ENCODE data around the gene PUSL1.

The PUSL1 gene

GRCh38 chr1:1325288-1326074 is 17.1 kb downstream of the PUSL1 start:
- DNase-seq: no peak

GRCh38 chr1:1326075-1326605 is 17.7 kb downstream of the PUSL1 start:
- DNase-seq: no peak

- no peak for DNase-seq
Measured at GRCh38 chr1:1327291-1327690, 18.9 kb downstream of the PUSL1 start.

GRCh38 chr1:1328254-1328653 is 19.9 kb downstream of the PUSL1 start:
- no peak for DNase-seq

GRCh38 chr1:1329304-1330210 is 21.2 kb downstream of the PUSL1 start:
- DNase-seq: no peak

GRCh38 chr1:1330366-1331067 is 22.1 kb downstream of the PUSL1 start:
- DNase-seq: no peak

- DNase-seq: no peak
Measured at GRCh38 chr1:1331068-1331965, 22.9 kb downstream of the PUSL1 start, which contains the start of gene TAS1R3. Gene TAS1R3, plus strand, starts transcription at chr1:1331280. Its CDS starts 66 bp downstream, at chr1:1331346.

- peak; percentile 6 for DNase-seq
Measured at GRCh38 chr1:1332031-1332755, 23.8 kb downstream of the PUSL1 start.

- DNase-seq: peak; percentile 18
Measured at GRCh38 chr1:1332774-1333480, 24.5 kb downstream of the PUSL1 start.

GRCh38 chr1:1333551-1334241 is 25.3 kb downstream of the PUSL1 start:
- DNase-seq: no peak

GRCh38 chr1:1334835-1335234 is 26.4 kb downstream of the PUSL1 start:
- DNase-seq: no peak

- no peak for DNase-seq
Measured at GRCh38 chr1:1335283-1335682, 26.9 kb downstream of the PUSL1 start.

- no peak for DNase-seq
Measured at GRCh38 chr1:1335792-1336248, 27.4 kb downstream of the PUSL1 start.

- DNase-seq: no peak
Measured at GRCh38 chr1:1336446-1336845, 28.0 kb downstream of the PUSL1 start.

- DNase-seq: no peak
Measured at GRCh38 chr1:1336931-1337792, 28.8 kb downstream of the PUSL1 start.

GRCh38 chr1:1337793-1338147 is 29.4 kb downstream of the PUSL1 start:
- no peak for DNase-seq

- DNase-seq: no peak
Measured at GRCh38 chr1:1338278-1338677, 29.9 kb downstream of the PUSL1 start.

GRCh38 chr1:1340185-1340584 is 31.8 kb downstream of the PUSL1 start:
- DNase-seq: no peak

All from NCI-H1105 treated with DMSO at 0.1 percent for 48 hours (cell line).